HepG2 (cell line): ENCODE results near the gene GSTA1. TPM values are rescaled to one million over a fixed set of nuclear protein-coding genes. Genes with fewer than 3 reads are reported as not detected.
"Not testable (repeated sequence)": the region's sequence is repeated elsewhere in the genome, so short reads cannot be mapped to it uniquely, and the experiment has no call there.

Source experiments
- CBFB ChIP-seq: sonication (generic); formaldehyde crosslinking; IDR thresholded peaks from 2 replicates; pipeline ENCODE4 v1.4.0; 2020; ENCODE audit warnings: missing genetic modification reagents
- ERF ChIP-seq: IDR thresholded peaks from 2 replicates; pipeline ENCODE4 v1.6.1; 2018; ENCODE audit warnings: missing biosample characterization, missing genetic modification reagents
- FOXP1 ChIP-seq, 2 experiments: fragments of 450-650 bp in 1 of 2; IDR thresholded peaks; 2 replicates each; pipeline ENCODE4 v1.6.1; 2017 to 2018; ENCODE audit warnings: antibody characterized with exemption in 1 of 2
- GATAD2A ChIP-seq: IDR thresholded peaks from 2 replicates; pipeline ENCODE4 v1.6.1; 2016
- HMG20A ChIP-seq: IDR thresholded peaks from 2 replicates; pipeline ENCODE4 v1.6.1; 2016; ENCODE audit warnings: borderline replicate concordance
- KAT7 ChIP-seq: IDR thresholded peaks from 2 replicates; pipeline ENCODE4 v1.6.1; 2018; ENCODE audit warnings: borderline replicate concordance, missing compliant biosample characterization
- MED1 ChIP-seq: sonication (generic); formaldehyde crosslinking; IDR thresholded peaks from 2 replicates; pipeline ENCODE4 v1.4.0; 2020; ENCODE audit warnings: missing genetic modification reagents
- MEIS1 ChIP-seq: sonication (generic); formaldehyde crosslinking; IDR thresholded peaks from 2 replicates; pipeline ENCODE4 v1.9.0; 2021; ENCODE audit warnings: mild to moderate bottlenecking, missing genetic modification reagents, moderate library complexity, borderline replicate concordance
- MLX ChIP-seq: IDR thresholded peaks from 2 replicates; pipeline ENCODE4 v1.6.1; 2016
- NR2F6 ChIP-seq, 2 experiments: IDR thresholded peaks; 2 replicates each; pipeline ENCODE4 v1.6.1; 2016; ENCODE audit warnings: antibody characterized with exemption in 1 of 2, mild to moderate bottlenecking in 1 of 2
- SIX1 ChIP-seq: sonication (generic); formaldehyde crosslinking; IDR thresholded peaks from 2 replicates; pipeline ENCODE4 v1.4.0; 2020; ENCODE audit warnings: missing genetic modification reagents, borderline replicate concordance
- SSRP1 ChIP-seq: IDR thresholded peaks from 2 replicates; pipeline ENCODE4 v1.6.1; 2016; ENCODE audit warnings: control low read depth
- TCF12 ChIP-seq, 2 experiments: fragments of 450-650 bp in 1 of 2; sonication (generic) in 1 of 2; formaldehyde crosslinking in 1 of 2; IDR thresholded peaks; 2 replicates each; pipeline versions ENCODE4 v1.6.1 to v1.8.0; 2017 to 2022; ENCODE audit warnings: antibody characterized with exemption in 1 of 2, mild to moderate bottlenecking in 1 of 2, missing genetic modification reagents in 1 of 2, moderate library complexity in 1 of 2
- ZFX ChIP-seq: sonication (generic); formaldehyde crosslinking; IDR thresholded peaks from 2 replicates; pipeline ENCODE4 v1.4.0; 2020; ENCODE audit warnings: mild to moderate bottlenecking, low read depth, missing genetic modification reagents, moderate library complexity
- ZNF605 ChIP-seq: sonication (generic); formaldehyde crosslinking; IDR thresholded peaks from 2 replicates; pipeline ENCODE4 v1.8.0; 2022; ENCODE audit warnings: mild to moderate bottlenecking, missing genetic modification reagents
- ZNF724P ChIP-seq: sonication (generic); formaldehyde crosslinking; IDR thresholded peaks from 2 replicates; pipeline ENCODE4 v1.8.0; 2022; ENCODE audit warnings: missing genetic modification reagents, borderline replicate concordance
- polyA plus RNA-seq, 8 experiments: library from polyadenylated mRNA; depleted of rRNA in 3 of 8; stranded (reverse) in 7 of 8; unstranded in 1 of 8; fragments of >200 nt; fragmentation: Illumina TruSeq in 4 of 8; extraction: Trizol in 4 of 8; gene quantifications; 2 replicates each; pipeline versions ENCODE4 v1.2.1 to v1.2.3, GENCODE V29; 2011 to 2016; ENCODE audit warnings: low read depth in 4 of 8, missing spikeins in 1 of 8, mixed read lengths in 1 of 8; ENCODE audit not compliant: insufficient read depth in 1 of 8
- total RNA-seq, 5 experiments: library from RNA; depleted of rRNA; stranded (reverse); fragments of >200 nt; fragmentation: Illumina TruSeq; extraction: Trizol; gene quantifications; 2 replicates each; pipeline ENCODE4 v1.2.3, GENCODE V29; 2016; ENCODE audit warnings: low read depth in 1 of 5
- TF ChIP-seq, protein P1 (sequence below): IDR thresholded peaks from 2 replicates; pipeline ENCODE4 v1.6.1; 2016; ENCODE audit warnings: mild to moderate bottlenecking
- TF ChIP-seq, protein P2 (sequence below): IDR thresholded peaks from 2 replicates; pipeline ENCODE4 v1.6.1; 2012; ENCODE audit warnings: low read depth, low read length, improper control_type of control experiment
- TF ChIP-seq, protein P3 (sequence below): sonication (generic); formaldehyde crosslinking; IDR thresholded peaks from 2 replicates; pipeline ENCODE4 v1.5.0; 2020; ENCODE audit warnings: mild to moderate bottlenecking, missing genetic modification reagents, borderline replicate concordance

The GSTA1 gene
- total and polyA plus RNA-seq, 2 of the 13 experiments (the other 11 are each of a cell fraction or from before 2014, with no cell fraction given), result 6.2 to 282 TPM

DNA sequence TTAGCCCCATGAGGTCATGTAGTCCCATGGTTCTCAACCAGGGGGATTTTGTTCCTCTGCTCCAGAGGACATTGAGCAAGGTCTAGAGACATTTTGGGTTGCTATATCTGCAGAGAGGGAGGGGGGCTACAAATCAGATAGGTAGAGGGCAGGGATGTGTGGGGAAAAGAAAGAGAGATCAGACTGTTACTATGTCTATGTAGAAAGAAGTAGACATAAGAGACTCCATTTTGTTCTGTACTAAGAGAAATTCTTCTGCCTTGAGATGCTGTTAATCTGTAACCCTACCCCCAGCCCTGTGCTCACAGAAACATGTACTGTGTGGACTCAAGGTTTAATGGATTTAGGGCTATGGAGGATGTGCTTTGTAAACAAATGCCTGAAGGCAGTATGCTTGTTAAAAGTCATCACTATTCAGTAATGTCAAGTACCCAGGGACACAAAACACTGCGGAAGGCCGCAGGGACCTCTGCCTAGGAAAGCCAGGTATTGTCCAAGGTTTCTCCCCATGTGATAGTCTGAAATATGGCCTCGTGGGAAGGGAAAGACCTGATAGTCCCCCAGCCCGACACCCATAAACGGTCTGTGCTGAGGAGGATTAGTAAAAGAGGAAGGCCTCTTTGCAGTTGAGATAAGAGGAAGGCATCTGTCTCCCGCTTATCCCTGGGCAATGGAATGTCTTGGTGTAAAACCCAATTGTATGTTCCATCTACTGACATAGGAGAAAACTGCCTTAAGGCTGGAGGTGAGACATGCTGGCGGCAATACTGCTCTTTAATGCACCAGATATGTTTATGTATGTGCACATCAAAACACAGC lies 41.7 kb downstream of the GSTA1 start (continued):
- TF ChIP-seq KAT7, result peak; percentile 73; the same call in 1 of the 2 replicates
- TF ChIP-seq SIX1 (CRISPR knock-in tag), result peak; percentile 79; the same call in 1 of the 2 replicates
- not testable (repeated sequence) for TF ChIP-seq TCF12, FOXP1 (IDR thresholded peaks at IDR 0.05)
- TF ChIP-seq TCF12 (CRISPR knock-in tag; IDR thresholded peaks at IDR 0.05), result 0 out of 2 replicates have a peak, but pooled peaks have one; percentile 32
- TF ChIP-seq ZFX, result peak; percentile 70
- 0 out of 2 replicates have a peak, but pooled peaks have one; percentile 12 for TF ChIP-seq MLX (CRISPR knock-in tag)
- peak; percentile 77; the same call in 1 of the 2 replicates for TF ChIP-seq HMG20A (CRISPR knock-in tag)
- TF ChIP-seq, protein P1, sequence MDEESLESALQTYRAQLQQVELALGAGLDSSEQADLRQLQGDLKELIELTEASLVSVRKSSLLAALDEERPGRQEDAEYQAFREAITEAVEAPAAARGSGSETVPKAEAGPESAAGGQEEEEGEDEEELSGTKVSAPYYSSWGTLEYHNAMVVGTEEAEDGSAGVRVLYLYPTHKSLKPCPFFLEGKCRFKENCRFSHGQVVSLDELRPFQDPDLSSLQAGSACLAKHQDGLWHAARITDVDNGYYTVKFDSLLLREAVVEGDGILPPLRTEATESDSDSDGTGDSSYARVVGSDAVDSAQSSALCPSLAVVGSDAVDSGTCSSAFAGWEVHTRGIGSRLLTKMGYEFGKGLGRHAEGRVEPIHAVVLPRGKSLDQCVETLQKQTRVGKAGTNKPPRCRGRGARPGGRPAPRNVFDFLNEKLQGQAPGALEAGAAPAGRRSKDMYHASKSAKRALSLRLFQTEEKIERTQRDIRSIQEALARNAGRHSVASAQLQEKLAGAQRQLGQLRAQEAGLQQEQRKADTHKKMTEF (CRISPR knock-in tag), result peak; percentile 70
- 0 out of 2 replicates have a peak, but pooled peaks have one; percentile 43 for TF ChIP-seq SSRP1 (CRISPR knock-in tag)
- 0 out of 2 replicates have a peak, but pooled peaks have one; percentile 16 for TF ChIP-seq NR2F6 (IDR thresholded peaks at IDR 0.05)
- peak; percentile 43; the same call in 1 of the 2 replicates for TF ChIP-seq NR2F6 (CRISPR knock-in tag; IDR thresholded peaks at IDR 0.05)
- TF ChIP-seq GATAD2A (CRISPR knock-in tag), result peak; percentile 94
- peak; percentile 21; the same call in 1 of the 2 replicates for TF ChIP-seq CBFB (CRISPR knock-in tag)
- TF ChIP-seq FOXP1 (CRISPR knock-in tag; IDR thresholded peaks at IDR 0.05), result peak; percentile 87
- TF ChIP-seq MEIS1, result peak; percentile 60; the same call in 1 of the 2 replicates
- TF ChIP-seq, protein P2, sequence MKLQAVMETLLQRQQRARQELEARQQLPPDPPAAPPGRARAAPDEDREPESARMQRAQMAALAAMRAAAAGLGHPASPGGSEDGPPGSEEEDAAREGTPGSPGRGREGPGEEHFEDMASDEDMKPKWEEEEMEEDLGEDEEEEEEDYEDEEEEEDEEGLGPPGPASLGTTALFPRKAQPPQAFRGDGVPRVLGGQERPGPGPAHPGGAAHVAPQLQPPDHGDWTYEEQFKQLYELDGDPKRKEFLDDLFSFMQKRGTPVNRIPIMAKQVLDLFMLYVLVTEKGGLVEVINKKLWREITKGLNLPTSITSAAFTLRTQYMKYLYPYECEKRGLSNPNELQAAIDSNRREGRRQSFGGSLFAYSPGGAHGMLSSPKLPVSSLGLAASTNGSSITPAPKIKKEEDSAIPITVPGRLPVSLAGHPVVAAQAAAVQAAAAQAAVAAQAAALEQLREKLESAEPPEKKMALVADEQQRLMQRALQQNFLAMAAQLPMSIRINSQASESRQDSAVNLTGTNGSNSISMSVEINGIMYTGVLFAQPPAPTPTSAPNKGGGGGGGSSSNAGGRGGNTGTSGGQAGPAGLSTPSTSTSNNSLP, result peak; percentile 37; the same call in 1 of the 2 replicates
- peak; percentile 83 for TF ChIP-seq MED1
- 0 out of 2 replicates have a peak, but pooled peaks have one; percentile 31 for TF ChIP-seq ZNF724P
- 0 out of 2 replicates have a peak, but pooled peaks have one; percentile 15 for TF ChIP-seq ZNF605 (CRISPR knock-in tag)
- TF ChIP-seq ERF, result peak; percentile 72; the same call in 1 of the 2 replicates
- TF ChIP-seq, protein P3, sequence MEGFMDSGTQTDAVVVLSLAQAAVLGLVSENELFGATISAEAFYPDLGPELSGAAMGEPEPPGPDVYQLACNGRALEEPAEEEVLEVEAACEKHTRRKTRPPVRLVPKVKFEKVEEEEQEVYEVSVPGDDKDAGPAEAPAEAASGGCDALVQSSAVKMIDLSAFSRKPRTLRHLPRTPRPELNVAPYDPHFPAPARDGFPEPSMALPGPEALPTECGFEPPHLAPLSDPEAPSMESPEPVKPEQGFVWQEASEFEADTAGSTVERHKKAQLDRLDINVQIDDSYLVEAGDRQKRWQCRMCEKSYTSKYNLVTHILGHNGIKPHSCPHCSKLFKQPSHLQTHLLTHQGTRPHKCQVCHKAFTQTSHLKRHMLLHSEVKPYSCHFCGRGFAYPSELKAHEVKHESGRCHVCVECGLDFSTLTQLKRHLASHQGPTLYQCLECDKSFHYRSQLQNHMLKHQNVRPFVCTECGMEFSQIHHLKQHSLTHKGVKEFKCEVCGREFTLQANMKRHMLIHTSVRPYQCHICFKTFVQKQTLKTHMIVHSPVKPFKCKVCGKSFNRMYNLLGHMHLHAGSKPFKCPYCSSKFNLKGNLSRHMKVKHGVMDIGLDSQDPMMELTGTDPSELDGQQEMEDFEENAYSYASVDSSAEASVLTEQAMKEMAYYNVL (CRISPR knock-in tag), result peak; percentile 51; the same call in 1 of the 2 replicates
